AG04450 (cell line): ENCODE results near the gene KLHL42. TPM values are rescaled to one million over a fixed set of nuclear protein-coding genes. Genes with fewer than 3 reads are reported as not detected.

Experiments
- CTCF ChIA-PET: fragments of 300-600, 350-600 bp; formaldehyde crosslinking; extraction: SDS; loops from one replicate; lab custom pipeline; 2022; ENCODE audit warnings: antibody characterized with exemption, inconsistent platforms; lab: Charles Lee
- POLR2A ChIA-PET: fragments of 350-600 bp; formaldehyde crosslinking; extraction: SDS; loops from one replicate; lab custom pipeline; 2021; ENCODE audit warnings: antibody characterized with exemption, inconsistent platforms; lab: Yijun Ruan, JAX
- DNase-seq: peaks from one replicate; pipeline ENCODE4 v3.0.0-alpha.2; 2011; ENCODE audit warnings: low read depth, low spot score
- H3K27ac ChIP-seq: one replicate; pipeline ENCODE4 v1.5.1; 2012; ENCODE audit warnings: low read depth, low read length, control low read depth
- H3K27me3 ChIP-seq: one replicate; pipeline ENCODE4 v1.6.0; 2012; ENCODE audit warnings: low read length; ENCODE audit not compliant: control insufficient read depth, insufficient read depth
- H3K4me3 ChIP-seq: 2 replicates; pipeline ENCODE4 v1.5.1; 2011; ENCODE audit warnings: mild to moderate bottlenecking, low read depth, low read length, control low read depth
- H3K9me3 ChIP-seq: 2 replicates; pipeline ENCODE4 v1.5.1; 2012; ENCODE audit warnings: low read length; ENCODE audit not compliant: control insufficient read depth, insufficient read depth
- polyA plus RNA-seq: library from polyadenylated mRNA; depleted of rRNA; stranded (reverse); fragments of >200 nt; gene quantifications from 2 replicates; pipeline ENCODE4 v1.2.3, GENCODE V29; 2011
- TF ChIP-seq, protein P1 (sequence below): IDR thresholded peaks from 2 replicates; pipeline ENCODE4 v1.5.1; 2011; ENCODE audit warnings: low read depth, low read length, control low read depth, inconsistent platforms

KLHL42 gene
- polyA plus RNA-seq, 1 experiment: 25.4 TPM

DNA sequence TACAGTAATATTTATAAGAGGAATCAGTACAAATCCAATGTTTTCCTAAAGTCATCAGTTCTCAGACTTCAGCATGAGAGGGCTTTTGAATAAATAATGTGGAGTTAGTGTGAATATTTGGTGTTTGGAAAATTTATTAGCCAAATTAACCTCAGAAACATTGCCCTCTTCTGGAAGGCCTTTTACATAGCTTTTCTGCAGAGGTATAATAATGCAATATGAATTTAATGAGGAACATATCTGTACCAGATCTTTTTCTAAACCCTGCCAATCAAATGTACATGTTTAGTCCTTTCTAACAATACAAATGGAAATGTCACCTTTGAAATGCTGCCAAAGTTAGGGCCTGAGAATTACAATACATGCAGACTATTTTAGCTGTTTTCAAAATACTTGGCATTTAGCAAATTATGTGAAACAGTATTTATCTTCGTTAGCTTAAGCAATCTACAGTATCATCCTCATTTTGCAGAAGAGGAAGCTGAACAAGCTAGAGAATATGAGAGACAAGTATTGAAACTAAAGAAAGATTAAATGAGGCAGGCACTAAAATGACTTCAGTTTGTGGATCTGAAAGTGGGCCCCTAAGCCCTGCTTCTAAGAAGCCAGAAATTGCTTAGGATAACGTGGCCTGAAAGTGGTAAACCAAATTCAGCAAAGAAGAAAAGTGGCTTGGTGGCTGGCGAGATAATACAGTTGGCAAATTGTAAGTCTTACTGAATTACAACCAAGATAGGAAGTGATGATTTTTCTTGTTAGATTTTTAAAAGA is 60.4 kb downstream of the KLHL42 start:
- Histone ChIP-seq H3K27me3 (no peaks in the 10 kb centered on the region), H3K9me3 (no peaks in the 10 kb centered on the region), H3K4me3 (no peak overlapping the region), H3K27ac (no peak overlapping the region)
- TF ChIP-seq, protein P1, sequence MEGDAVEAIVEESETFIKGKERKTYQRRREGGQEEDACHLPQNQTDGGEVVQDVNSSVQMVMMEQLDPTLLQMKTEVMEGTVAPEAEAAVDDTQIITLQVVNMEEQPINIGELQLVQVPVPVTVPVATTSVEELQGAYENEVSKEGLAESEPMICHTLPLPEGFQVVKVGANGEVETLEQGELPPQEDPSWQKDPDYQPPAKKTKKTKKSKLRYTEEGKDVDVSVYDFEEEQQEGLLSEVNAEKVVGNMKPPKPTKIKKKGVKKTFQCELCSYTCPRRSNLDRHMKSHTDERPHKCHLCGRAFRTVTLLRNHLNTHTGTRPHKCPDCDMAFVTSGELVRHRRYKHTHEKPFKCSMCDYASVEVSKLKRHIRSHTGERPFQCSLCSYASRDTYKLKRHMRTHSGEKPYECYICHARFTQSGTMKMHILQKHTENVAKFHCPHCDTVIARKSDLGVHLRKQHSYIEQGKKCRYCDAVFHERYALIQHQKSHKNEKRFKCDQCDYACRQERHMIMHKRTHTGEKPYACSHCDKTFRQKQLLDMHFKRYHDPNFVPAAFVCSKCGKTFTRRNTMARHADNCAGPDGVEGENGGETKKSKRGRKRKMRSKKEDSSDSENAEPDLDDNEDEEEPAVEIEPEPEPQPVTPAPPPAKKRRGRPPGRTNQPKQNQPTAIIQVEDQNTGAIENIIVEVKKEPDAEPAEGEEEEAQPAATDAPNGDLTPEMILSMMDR: peak; percentile 53
- ChIA-PET POLR2A (no interaction called here), CTCF (interaction anchor here (0.7 to 3.5 kb wide), 7 partner anchors 10 to 107 kb away, joined by 3 to 29 read pairs (median 4); no protein-coding TSS in a partner anchor)
- DNase-seq: no peak

GRCh38 chr12:27841392-27841882 is 61.4 kb downstream of the KLHL42 start:
- TF ChIP-seq, protein P1: no peak
- DNase-seq: no peak
- H3K27ac ChIP-seq: no peak overlapping the region
- H3K4me3 ChIP-seq: no peak overlapping the region
- ChIA-PET POLR2A (no interaction called here), CTCF (interaction anchor here (3.5 kb wide), 1 partner anchor 20 kb away, joined by 29 read pairs; no protein-coding TSS in a partner anchor)
- no peaks in the 10 kb centered on the region for H3K9me3 ChIP-seq
- H3K27me3 ChIP-seq: no peaks in the 10 kb centered on the region

DNA sequence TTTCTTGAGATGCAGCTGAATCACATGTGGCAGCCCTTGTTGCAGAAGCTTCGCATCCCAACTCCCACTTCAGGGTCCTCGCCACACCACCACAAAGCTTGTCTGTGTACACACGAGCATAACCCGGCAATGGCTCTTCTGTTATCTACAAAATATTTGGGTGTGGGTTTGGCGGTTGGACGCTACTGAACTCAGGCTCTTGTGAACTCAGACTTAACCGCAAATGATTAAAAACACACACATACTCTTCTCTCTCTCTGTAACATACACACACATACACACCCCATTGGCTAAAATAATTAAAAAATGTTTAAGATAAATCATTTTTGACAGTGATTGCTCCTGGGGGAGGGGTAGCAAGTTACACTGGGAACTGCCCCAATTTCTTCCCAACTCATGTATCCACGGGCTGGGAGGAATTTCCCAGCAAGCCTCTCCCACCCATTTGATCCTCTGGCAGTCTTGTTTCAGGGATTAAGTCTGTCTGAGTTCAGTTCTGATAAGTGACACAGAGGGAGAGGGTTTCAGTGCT is 63.7 kb downstream of the KLHL42 start:
- Histone ChIP-seq H3K27ac (no peak overlapping the region), H3K27me3 (no peaks in the 10 kb centered on the region), H3K9me3 (no peaks in the 10 kb centered on the region), H3K4me3 (no peak overlapping the region)
- POLR2A ChIA-PET: no interaction called here
- TF ChIP-seq, protein P1: no peak
- DNase-seq: no peak
- CTCF ChIA-PET: interaction anchor here (1.4 kb wide), 1 partner anchor 111 kb away, joined by 4 read pairs; no protein-coding TSS in a partner anchor

GRCh38 chr12:27844366-27845090 is 64.5 kb downstream of the KLHL42 start:
- ChIA-PET POLR2A (no interaction called here), CTCF (interaction anchor here (1.2 to 1.4 kb wide), 2 partner anchors 23 to 112 kb away, joined by 4 to 6 read pairs; no protein-coding TSS in a partner anchor)
- no peak for DNase-seq
- H3K27me3 ChIP-seq: no peaks in the 10 kb centered on the region
- no peaks in the 10 kb centered on the region for H3K9me3 ChIP-seq
- TF ChIP-seq, protein P1: no peak
- no peak overlapping the region for H3K4me3 ChIP-seq
- H3K27ac ChIP-seq: no peak overlapping the region
